A172 (cell line): Measurements from ENCODE around the gene PNPLA7. TPM values are rescaled to one million over a fixed set of nuclear protein-coding genes. Genes with fewer than 3 reads are reported as not detected.
A peak's percentile ranks its signal among the peaks of the same experiment; 100 is the strongest.
"Not testable (repeated sequence)": the region's sequence is repeated elsewhere in the genome, so short reads cannot be mapped to it uniquely, and the experiment has no call there.

Experiments
- DNase-seq: peaks from one replicate; pipeline ENCODE4 v3.0.0-alpha.2; 2015; ENCODE audit warnings: low spot score
- total RNA-seq: library from RNA; depleted of rRNA; stranded (reverse); fragments of >200 nt; shearing (Covaris generic); gene quantifications from 2 replicates; pipeline ENCODE4 v1.2.3, GENCODE V29; 2014

Gene PNPLA7
- total RNA-seq, 1 experiment from 2014 or later = 0.14 TPM

DNA sequence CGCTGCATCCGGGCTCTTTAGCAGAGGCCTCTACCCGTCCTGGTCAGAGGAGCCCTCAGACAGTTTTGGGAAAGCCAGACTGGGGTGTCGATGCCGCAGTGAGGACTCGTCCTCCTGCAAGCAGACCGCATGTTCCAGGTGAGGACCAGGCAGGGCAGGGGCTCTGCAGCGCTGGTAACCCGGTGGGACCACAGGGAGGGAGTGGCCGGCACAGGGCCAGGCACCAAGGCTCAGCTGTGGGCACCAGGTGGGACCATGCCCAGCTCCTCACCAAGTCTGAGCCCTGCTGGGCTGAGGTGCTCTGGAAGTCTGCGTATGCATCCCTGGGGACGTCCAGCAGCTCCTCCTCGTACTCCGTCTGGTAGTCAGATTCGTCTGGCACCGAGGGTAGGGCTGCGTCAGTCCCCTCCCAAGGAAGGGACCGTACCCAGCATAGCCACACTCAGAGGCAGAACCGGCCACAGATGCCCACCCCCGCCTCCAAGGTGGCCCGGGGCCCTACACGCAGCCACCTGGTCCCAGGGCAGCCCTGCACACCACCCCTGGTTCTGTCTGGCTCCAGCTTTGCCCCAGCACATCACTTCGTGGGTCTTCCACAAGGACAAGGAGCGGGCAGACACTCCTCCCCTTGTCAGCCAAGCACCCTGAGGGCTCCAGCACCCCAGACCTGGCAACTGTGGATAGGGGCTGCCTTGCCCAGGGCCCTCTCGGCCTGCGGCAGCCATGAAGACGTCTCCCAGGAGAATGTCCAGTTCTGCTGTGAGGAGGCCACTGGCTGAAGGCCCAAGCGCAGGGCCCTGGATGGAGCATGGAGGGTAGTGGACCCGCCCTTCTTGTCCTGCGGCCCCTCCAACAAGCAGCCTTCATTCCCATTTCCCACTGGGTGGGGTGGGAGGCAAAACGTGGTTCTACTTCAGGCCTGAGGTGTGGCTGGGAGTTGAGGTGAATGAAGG lies 89.6 kb downstream of the PNPLA7 start:
- no peak for DNase-seq

GRCh38 chr9:137459601-137460362 lies 90.4 kb downstream of the PNPLA7 start:
- DNase-seq = no peak

DNA sequence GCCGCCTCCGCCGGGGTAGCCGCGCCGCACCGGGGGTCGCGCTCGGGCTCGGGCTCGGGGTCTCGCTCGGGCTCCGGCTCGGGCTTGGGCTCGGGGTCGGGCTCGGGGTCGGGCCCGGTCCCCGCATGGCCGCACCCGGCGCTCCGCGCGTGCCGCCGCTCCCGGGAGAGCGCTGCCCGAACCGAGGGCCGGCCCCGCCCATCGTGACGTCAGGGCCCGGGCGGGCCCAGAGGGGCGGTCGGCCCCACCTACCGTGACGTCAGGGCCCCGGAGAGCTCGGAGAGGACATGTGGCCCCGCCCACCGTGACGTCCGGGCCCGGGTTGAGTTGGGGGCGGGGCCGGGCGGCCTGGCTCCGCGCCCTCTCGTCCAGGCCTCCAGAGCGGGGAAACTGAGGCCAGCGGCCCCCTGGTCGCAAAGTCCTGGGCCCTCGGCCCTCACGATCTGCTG lies 91.0 kb downstream of the PNPLA7 start, which contains the start of gene NSMF:
TSS of gene NSMF (minus strand) at position 183 of the 449 bp plus-strand sequence. CDS start 232 bp downstream, outside the sequence.
- DNase-seq = peak; percentile 80

- DNase-seq = no peak
Observed at GRCh38 chr9:137458194-137459151, 91.7 kb downstream of the PNPLA7 start.

GRCh38 chr9:137457406-137458193 lies 92.6 kb downstream of the PNPLA7 start:
- DNase-seq = no peak

DNA sequence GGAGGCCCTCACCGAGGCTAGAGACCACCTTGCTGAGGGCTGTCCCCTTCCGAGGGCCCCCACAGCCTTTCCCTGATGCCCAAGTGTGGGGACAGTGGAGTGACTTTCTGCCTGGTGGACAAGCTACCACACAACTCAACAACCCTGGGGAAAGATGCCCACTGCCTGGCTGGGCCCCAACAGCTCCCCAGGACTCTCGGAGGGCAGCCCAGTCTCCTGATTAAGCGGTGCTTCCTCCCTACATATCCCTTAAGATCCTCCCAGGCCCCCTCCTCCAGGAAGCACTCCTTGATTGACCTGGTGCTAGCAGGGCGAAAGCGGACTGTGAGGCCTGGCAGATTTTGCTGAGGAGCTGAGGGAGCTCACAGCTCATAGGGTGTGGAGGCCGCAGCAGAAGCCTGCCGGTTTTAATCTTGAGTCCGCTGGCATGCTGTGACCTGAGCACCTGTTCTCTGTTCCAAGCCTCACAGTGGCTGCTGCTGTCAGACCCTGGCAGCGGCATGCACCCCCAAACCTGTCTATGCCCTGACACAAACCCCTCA lies 93.3 kb downstream of the PNPLA7 start:
- no peak for DNase-seq

DNA sequence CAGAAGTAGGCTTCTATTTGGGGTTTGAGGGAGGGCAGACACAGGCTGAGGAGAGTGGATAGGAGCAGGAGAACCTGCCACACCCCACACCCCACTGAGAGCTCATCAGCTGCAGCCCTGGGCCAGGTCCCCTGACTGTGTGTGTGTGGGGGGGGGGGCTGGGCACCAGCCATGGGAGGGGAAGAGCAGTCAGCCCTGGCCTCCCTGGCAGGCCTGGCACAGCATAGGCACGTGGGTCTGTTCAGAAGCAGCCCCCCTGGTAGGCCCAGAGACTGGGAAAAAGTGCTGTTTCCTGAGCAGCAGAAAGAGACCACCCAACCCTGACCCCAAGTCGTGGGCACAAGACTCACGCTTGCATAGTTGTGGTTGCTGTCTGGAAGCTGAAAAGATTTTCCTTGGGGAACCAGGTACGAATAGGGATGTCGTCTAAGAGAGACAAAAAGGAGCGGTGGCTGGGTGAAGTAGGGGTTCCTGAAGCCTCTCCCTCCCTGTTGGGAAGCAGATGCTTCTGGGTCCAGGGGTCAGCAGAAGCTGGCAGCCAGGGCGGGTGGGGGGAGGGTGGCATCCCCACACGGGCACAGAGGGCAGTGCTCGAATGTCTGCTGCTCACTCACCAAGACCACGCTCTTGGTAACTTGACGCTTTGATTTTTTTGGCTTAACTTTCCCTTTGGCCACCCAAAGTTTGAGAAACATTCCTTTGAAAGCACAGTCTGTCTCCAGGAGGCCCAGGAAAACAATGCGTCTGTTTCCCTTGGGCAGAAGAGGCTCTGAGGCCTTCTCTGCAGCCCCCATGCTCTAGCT lies 93.9 kb downstream of the PNPLA7 start:
- no peak for DNase-seq

DNA sequence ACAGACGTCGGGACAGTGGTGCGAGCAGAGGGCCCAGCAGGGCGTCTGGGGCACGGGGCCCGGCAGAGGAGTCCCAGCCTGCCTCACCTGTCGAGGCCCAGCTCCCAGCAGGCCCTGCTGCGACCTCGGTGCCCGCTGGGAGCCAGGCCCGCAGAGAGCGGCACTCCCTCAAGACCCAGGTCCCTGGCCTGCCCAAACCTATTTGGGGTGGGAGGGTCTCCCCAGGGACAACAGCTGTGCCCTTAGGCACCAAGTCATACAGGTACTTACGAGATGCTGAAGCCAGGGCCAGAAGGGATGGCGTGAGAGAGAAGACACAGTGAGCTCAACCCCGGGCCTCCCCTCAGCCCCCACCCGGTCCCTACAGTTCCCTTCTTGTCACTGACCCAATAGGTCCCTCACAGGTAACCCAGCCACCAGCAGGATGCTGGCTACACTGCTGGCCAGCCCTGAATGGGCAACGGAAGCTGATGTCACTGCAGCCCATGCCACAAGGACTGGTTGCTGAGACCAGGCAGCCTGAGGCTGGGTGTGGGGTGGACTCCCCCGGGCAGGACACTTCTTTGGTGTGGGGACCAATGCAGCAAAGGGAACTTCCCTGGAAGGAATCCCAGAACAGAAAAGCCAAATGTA lies 94.7 kb downstream of the PNPLA7 start:
- no peak for DNase-seq

DNA sequence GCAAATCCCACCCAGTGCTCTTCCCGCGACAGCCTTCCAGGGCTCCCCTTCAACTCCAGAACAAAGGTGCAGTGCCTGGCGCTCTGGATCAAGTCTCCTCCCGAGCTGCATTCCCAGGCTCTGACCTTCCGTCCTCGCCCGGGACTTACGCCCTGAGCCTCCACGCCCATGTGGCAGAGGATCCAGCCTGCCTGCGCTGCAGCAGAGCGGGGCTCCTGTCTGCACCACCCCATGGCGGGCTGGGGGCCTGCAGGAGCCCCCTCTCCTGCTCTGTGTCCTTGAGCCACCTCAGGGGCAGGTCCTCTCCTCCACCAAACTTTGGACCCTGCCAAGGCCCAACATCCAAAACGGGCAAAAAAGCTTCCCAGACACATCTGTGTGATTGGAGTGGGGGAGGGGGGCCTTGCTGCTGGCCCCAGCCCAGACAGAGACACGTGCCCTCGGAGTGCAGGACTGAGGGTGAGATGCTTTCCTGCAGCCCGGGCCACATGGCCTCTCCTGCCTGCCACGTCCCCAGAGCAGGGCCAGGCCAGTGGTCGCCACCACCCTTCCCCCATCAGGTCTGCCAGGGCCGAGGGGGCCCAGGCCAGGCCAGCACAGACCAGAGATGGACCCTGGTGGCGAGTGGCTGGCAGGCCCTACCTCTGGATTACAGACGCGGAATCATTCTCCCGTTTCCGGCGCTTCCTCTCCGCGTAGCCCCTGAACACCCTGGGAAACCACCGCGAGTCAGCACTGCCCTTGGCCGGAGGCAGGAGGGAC lies 95.4 kb downstream of the PNPLA7 start:
- DNase-seq = no peak

GRCh38 chr9:137454145-137454596 lies 96.0 kb downstream of the PNPLA7 start:
- DNase-seq = no peak

- no peak for DNase-seq
Observed at GRCh38 chr9:137453643-137454081, 96.5 kb downstream of the PNPLA7 start.

- no peak for DNase-seq
Observed at GRCh38 chr9:137452761-137453642, 97.2 kb downstream of the PNPLA7 start.

DNA sequence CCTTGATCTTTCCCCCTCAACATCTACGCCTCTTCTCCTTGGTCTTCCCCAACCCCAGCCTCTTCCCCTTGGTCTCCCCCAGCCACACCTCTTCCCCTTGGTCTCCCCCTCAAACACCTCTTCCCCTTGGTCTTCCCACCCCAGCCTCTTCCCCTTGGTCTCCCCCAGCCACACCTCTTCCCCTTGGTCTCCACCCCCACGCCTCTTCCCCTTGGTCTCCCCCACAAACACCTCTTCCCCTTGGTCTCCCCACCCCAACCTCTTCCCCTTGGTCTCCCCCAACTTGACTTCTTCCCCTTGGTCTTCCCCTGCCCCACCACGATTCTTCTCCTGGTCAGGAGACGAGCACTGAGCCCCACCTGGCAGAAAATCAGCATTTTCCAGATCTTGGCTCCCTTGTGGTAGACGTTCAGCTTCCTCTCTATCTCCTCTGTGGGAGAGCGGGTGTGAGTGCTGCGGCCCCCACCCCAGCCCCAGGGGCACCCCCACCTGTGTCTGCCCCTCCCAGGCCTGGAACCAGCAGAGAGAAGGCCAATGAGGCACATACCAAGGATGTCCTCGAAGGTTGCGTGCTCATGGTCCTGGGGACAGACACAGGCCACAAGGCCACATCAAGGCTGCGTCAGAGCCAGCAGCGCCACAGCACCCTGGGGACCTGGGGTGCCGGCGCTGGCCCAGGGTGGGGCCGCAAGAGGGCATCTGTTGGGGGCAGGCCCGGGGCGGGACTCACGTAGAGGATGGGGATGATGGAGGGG lies 98.0 kb downstream of the PNPLA7 start:
- DNase-seq = no peak

DNA sequence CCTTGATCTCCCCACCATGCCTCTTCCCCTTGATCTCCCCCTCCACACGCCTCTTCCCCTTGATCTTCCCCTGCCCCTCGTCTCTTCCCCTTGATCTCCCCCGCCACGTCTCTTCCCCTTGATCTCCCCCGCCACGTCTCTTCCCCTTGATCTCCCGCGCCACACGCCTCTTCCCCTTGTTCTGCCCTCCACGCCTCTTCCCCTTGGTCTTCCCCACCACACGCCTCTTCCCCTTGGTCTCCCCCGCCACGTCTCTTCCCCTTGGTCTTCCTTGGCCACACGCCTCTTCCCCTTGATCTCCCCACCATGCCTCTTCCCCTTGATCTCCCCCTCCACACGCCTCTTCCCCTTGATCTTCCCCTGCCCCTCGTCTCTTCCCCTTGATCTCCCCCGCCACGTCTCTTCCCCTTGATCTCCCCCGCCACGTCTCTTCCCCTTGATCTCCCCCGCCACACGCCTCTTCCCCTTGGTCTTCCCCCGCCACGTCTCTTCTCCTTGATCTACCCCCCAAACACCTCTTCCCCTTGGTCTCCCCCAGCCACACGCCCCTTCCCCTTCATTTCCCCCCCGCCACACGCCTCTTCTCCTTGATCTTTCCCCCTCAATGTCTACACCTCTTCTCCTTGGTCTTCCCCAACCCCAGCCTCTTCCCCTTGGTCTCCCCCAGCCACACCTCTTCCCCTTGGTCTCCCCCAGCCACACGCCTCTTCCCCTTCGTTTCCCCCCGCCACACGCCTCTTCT lies 98.8 kb downstream of the PNPLA7 start:
- not testable (repeated sequence) for DNase-seq

DNA sequence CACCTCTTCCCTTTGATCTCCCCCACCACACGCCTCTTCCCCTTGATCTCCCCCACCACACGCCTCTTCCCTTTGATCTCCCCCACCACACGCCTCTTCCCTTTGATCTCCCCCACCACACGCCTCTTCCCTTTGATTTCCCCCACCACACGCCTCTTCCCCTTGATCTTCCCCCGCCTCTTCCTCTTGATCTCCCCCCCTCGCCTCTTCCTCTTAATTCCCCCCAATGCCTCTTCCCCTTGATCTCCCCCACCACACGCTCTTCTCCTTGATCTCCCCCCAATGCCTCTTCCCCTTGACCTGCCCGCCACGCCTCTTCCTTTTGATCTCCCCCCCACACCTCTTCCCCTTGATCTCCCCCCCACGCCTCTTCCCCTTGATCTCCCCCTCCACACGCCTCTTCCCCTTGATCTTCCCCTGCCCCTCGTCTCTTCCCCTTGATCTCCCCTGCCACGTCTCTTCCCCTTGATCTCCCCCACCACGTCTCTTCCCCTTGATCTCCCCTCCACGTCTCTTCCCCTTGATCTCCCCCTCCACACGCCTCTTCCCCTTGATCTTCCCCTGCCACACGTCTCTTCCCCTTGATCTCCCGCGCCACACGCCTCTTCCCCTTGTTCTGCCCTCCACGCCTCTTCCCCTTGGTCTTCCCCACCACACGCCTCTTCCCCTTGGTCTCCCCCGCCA lies 99.5 kb downstream of the PNPLA7 start:
- DNase-seq = not testable (repeated sequence)
